Calu3 (cell line): ENCODE data around the gene SEC24B. TPM values are rescaled to one million over a fixed set of nuclear protein-coding genes. Genes with fewer than 3 reads are reported as not detected.
A peak's percentile ranks its signal among the peaks of the same experiment; 100 is the strongest.

Experiments
- BruUV-seq: library from RNA; stranded (reverse); fragments of 400-500 nt; replicated peaks from 2 replicates; lab custom pipeline; 2021; lab: Mats Ljungman, UMichigan
- CTCF ChIA-PET: fragments of 300-600 bp; sonication (Branson Sonifier 250); formaldehyde crosslinking; loops from one replicate; lab custom pipeline; 2022; ENCODE audit warnings: antibody characterized with exemption; lab: Charles Lee
- DNase-seq: peaks from one replicate; pipeline ENCODE4 v3.0.0; 2022
- H3K27ac Mint-ChIP-seq: one replicate; pipeline ENCODE4 v1.8.0; 2022; ENCODE audit warnings: mixed read lengths; ENCODE audit not compliant: unreplicated experiment
- H3K27me3 Mint-ChIP-seq: one replicate; pipeline ENCODE4 v1.8.0; 2022; ENCODE audit warnings: mixed read lengths; ENCODE audit not compliant: unreplicated experiment
- H3K36me3 Mint-ChIP-seq: one replicate; pipeline ENCODE4 v1.8.0; 2022; ENCODE audit warnings: mild to moderate bottlenecking, moderate library complexity, mixed read lengths; ENCODE audit not compliant: insufficient read depth, unreplicated experiment
- H3K4me1 Mint-ChIP-seq: one replicate; pipeline ENCODE4 v1.8.0; 2022; ENCODE audit warnings: mild to moderate bottlenecking, low read depth, mixed read lengths; ENCODE audit not compliant: unreplicated experiment
- H3K4me3 Mint-ChIP-seq: one replicate; pipeline ENCODE4 v1.8.0; 2022; ENCODE audit warnings: mild to moderate bottlenecking, low read depth, moderate library complexity, mixed read lengths; ENCODE audit not compliant: unreplicated experiment
- H3K9me3 Mint-ChIP-seq: one replicate; pipeline ENCODE4 v1.8.0; 2022; ENCODE audit warnings: low read depth, mixed read lengths; ENCODE audit not compliant: unreplicated experiment
- CTCF ChIP-seq: fragments of 200-600 bp; IDR thresholded peaks from one replicate; pipeline ENCODE4 v1.8.0; 2022; ENCODE audit warnings: antibody characterized with exemption; ENCODE audit not compliant: unreplicated experiment
- intact Hi-C: fragments of 100-400 bp; cut with micrococcal nuclease; formaldehyde crosslinking; loops from one replicate; pipeline ENCODE4 v1.10.0; 2022; ENCODE audit not compliant: unreplicated experiment
- total RNA-seq: library from RNA; stranded (reverse); gene quantifications from 2 replicates; pipeline ENCODE4 v1.2.3, GENCODE V29; 2022

The SEC24B gene
- total RNA-seq, 1 experiment from 2014 or later = 21.5 TPM

- peaks cover 10% of the 10 kb centered on the region for H3K4me1 Mint-ChIP-seq
- H3K27me3 Mint-ChIP-seq = no peaks in the 10 kb centered on the region
- H3K4me3 Mint-ChIP-seq = no peak overlapping the region
- intact Hi-C loops = no loop called here
- CTCF ChIA-PET = no interaction called here
- BruUV-seq = no TSS peak
- no peaks in the 10 kb centered on the region for H3K9me3 Mint-ChIP-seq
- no peak overlapping the region for H3K27ac Mint-ChIP-seq
- peaks cover 6% of the 10 kb centered on the region for H3K36me3 Mint-ChIP-seq
- TF ChIP-seq CTCF = no peak
- no peak for DNase-seq
These were observed 40.2 kb downstream of the SEC24B start for GRCh38 chr4:109473824-109474223.

GRCh38 chr4:109486007-109486406 lies 52.4 kb downstream of the SEC24B start:
- Mint-ChIP-seq H3K9me3 (no peaks in the 10 kb centered on the region), H3K27me3 (no peaks in the 10 kb centered on the region), H3K27ac (peak overlapping the region; percentile 49), H3K4me3 (no peak overlapping the region), H3K36me3 (peaks cover 4% of the 10 kb centered on the region), H3K4me1 (no peaks in the 10 kb centered on the region)
- BruUV-seq = no TSS peak
- no peak for TF ChIP-seq CTCF
- CTCF ChIA-PET = no interaction called here
- intact Hi-C loops = no loop called here
- DNase-seq = no peak

- H3K27me3 Mint-ChIP-seq = no peaks in the 10 kb centered on the region
- H3K4me1 Mint-ChIP-seq = no peaks in the 10 kb centered on the region
- H3K9me3 Mint-ChIP-seq = no peaks in the 10 kb centered on the region
- CTCF ChIA-PET = no interaction called here
- H3K4me3 Mint-ChIP-seq = no peak overlapping the region
- no peak for TF ChIP-seq CTCF
- no TSS peak for BruUV-seq
- DNase-seq = no peak
- intact Hi-C loops = no loop called here
- H3K36me3 Mint-ChIP-seq = peaks cover 4% of the 10 kb centered on the region
- H3K27ac Mint-ChIP-seq = no peak overlapping the region
These were observed 60.9 kb downstream of the SEC24B start for GRCh38 chr4:109494563-109494962.

GRCh38 chr4:109495514-109495913 lies 61.9 kb downstream of the SEC24B start:
- H3K4me1 Mint-ChIP-seq = no peaks in the 10 kb centered on the region
- CTCF ChIA-PET = no interaction called here

More at GRCh38 chr4:109495514-109495913, 61.9 kb downstream of the SEC24B start:
- BruUV-seq = no TSS peak
- TF ChIP-seq CTCF = no peak
- H3K27ac Mint-ChIP-seq = no peak overlapping the region
- H3K4me3 Mint-ChIP-seq = no peak overlapping the region
- intact Hi-C loops = no loop called here
- no peaks in the 10 kb centered on the region for H3K9me3 Mint-ChIP-seq
- H3K36me3 Mint-ChIP-seq = peaks cover 9% of the 10 kb centered on the region
- H3K27me3 Mint-ChIP-seq = no peaks in the 10 kb centered on the region
- DNase-seq = no peak
